ENCODE data around the gene PDXK.

The PDXK gene

DNA sequence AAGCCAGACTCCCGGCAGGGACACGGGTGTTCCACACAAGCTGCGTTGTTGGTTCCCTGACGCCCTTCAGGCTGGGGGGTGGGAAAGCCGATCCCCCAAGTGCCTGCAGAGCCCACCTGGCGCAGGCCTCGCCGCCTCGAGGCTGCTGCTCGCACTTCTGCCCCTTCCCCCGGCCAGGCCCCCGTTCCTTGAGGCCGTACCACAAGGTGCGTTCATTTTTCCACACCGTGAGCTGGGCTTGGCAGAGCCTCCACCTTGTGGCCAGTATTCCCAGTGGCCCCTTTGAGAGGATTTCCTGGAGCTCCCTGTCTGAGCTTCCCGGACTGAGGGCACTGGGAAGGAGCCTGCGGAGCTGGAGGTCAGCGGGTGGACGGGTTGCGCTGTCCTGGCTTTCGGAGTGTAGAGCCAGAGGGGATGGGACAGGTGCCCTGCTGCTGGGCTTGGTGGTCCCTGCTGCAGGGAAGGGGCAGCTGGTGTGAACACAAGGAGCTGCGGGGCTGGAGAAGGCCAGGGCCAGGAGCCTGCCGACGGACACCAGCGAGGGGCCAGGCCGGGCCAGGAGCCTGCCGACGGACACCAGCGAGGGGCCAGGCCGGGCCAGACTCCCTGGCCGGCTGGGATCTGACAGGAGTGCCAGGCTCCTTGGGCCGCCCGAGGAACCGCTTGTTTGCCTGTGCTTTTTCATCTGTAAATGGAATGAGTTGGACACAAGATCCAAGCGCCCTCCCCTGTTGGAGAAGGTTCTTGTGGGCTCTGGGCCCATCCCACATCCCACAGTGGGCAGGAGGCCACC is 18.4 kb downstream of the PDXK start:
- no peak overlapping the region for H3K4me3 ChIP-seq (ENCODE audit: low read length)
- DNase-seq (ENCODE audit: low read depth): no peak
- TF ChIP-seq, protein P1, sequence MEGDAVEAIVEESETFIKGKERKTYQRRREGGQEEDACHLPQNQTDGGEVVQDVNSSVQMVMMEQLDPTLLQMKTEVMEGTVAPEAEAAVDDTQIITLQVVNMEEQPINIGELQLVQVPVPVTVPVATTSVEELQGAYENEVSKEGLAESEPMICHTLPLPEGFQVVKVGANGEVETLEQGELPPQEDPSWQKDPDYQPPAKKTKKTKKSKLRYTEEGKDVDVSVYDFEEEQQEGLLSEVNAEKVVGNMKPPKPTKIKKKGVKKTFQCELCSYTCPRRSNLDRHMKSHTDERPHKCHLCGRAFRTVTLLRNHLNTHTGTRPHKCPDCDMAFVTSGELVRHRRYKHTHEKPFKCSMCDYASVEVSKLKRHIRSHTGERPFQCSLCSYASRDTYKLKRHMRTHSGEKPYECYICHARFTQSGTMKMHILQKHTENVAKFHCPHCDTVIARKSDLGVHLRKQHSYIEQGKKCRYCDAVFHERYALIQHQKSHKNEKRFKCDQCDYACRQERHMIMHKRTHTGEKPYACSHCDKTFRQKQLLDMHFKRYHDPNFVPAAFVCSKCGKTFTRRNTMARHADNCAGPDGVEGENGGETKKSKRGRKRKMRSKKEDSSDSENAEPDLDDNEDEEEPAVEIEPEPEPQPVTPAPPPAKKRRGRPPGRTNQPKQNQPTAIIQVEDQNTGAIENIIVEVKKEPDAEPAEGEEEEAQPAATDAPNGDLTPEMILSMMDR (IDR thresholded peaks at IDR 0.05; ENCODE audit: insufficient read depth, low read depth, low read length, missing control alignments): no peak

DNA sequence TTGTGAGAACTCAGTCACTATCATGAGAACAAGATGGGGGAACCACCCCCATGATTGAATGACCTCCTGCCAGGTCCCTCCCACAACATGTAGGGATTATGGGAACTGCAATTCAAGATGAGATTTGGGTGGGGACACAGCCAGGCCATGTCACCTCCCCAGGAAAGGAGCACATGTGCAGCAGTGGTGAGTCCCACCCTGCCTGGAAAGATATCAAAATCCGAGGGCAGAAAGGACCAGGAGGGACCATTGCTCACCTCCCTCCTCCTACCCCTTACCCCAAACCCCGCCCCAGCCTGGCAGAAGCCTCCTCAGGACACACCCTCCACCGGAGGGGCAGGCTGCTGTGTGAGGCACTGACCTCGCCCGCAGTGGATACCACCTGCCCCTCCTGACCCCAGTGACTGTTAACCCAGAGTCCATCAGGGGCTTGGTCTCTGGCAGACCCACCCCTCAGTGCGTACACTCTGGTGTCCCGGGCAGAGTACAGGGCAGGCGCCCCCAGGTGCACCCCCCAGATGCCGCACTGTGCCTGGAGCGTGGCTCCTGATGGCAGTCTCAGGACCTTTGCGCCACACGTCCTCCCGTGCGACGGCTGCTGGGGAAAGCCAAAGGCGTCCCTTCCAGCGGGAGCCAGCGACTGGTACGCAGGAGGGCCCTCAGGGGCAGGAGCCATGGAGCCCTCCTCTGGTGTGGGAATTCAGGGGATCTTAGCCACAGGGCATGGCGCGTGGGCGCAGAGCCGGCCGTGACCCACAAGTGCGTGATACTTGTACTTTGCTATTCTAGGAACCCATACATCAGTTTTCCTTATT is 20.9 kb downstream of the PDXK start:
- DNase-seq (ENCODE audit: low read depth): no peak
- H3K4me3 ChIP-seq (ENCODE audit: low read length): no peak overlapping the region
- TF ChIP-seq, protein P1 (IDR thresholded peaks at IDR 0.05; ENCODE audit: insufficient read depth, low read depth, low read length, missing control alignments): no peak

DNA sequence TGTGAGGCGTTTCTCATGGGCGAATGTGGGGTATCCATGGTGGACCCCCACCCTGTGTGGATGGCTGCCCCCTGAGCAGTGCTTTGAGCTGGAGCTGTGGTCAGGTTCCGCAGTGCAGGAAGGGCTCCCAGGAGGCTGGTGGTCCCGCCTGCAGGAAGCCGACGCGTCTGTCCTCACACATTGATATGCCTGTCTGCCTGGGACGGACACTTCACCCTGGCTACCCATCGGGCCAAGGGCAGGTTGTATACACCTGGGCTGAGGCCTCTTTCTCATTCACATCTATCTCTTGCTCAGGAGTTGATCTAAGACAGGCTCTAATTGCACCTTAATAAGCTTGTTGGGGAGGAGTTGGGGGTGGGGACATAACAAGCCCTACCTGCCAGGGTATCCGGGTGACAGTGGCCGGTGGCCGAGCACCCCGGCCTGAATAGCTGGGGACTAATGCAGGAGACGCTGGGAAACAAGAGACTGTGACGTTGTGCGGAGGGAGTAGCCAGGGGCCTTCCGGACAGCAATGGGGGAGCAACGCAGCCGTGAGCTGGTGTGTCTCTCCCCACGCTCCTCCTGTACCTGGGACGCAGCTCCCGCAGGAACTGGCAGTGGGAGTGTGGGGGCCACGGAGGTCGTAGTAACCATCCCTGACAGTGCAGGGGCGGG is 21.7 kb downstream of the PDXK start:
- TF ChIP-seq, protein P1 (IDR thresholded peaks at IDR 0.05; ENCODE audit: insufficient read depth, low read depth, low read length, missing control alignments): no peak
- no peak overlapping the region for H3K4me3 ChIP-seq (ENCODE audit: low read length)
- DNase-seq (ENCODE audit: low read depth): peak; percentile 78

DNA sequence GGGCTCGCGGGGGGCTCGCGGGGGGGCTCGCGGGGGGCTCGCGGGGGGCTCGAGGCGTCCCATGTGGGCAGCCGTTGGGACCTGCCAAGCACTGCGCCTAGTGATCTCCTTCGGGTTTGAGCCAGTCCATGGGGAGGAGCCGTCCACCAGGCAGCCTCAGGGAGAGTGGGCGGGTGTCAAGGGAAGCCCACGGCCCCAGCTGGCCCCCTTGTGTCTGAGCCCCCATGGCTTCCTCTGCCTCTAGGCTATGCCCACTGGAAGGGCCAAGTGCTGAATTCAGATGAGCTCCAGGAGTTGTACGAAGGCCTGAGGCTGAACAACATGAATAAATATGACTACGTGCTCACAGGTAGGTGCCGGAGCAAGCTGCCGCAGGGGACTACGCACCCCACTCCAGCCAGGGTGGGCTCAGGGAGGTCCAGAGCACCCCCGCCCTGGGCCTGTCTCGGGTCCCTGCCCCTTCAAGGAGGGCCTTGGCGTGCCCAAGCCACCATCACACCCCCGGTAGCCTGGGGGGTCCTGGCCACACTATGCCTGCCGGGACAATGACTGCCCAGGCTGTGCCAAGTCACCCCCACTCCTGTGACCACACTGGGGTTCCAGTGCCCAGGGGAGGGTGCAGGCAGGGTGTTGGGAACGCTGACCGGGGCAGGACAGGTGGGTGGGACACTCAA is 22.6 kb downstream of the PDXK start:
- H3K4me3 ChIP-seq (ENCODE audit: low read length): no peak overlapping the region
- TF ChIP-seq, protein P1 (IDR thresholded peaks at IDR 0.05; ENCODE audit: insufficient read depth, low read depth, low read length, missing control alignments): no peak
- DNase-seq (ENCODE audit: low read depth): no peak

DNA sequence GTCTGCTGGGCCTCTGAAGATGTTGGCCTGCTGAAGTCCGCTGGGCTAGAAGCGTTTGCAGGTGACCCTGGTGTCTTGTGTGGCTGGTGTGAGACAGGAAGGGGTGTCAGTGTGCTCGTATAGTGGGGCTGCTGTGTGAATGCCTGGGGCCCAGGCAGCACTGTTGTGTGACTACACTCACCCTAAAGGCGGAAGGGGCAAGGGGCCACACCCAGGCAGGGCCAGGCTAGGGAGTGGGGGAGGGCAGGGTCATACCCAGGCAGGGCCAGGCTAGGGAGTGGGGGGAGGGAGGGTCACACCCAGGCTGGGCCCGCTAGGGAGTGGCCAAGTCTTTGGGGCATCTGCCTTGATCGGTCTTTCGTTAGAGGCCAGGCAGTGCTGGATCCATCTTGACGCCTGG is 25.0 kb downstream of the PDXK start:
- TF ChIP-seq, protein P1 (IDR thresholded peaks at IDR 0.05; ENCODE audit: insufficient read depth, low read depth, low read length, missing control alignments): no peak
- no peak overlapping the region for H3K4me3 ChIP-seq (ENCODE audit: low read length)
- no peak for DNase-seq (ENCODE audit: low read depth)

DNA sequence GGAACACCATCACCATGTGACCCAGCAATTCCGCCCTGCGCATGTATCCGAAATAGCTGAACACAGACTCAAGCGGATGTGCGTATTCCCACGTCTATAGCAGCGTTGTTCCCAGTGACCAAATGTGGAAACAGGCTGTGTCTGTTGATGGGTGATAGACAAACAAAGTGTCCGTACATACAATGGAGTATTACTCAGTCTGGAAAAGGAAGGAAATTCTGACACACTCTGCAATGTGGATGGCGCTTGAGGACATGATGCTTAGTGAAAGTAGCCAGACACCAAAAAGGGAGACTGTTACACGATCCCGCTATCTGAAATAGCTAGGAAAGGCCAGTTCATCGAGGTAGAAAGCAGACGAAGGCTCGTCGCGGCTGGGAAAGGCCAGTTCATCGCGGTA is 25.8 kb downstream of the PDXK start:
- no peak for DNase-seq (ENCODE audit: low read depth)
- H3K4me3 ChIP-seq (ENCODE audit: low read length): no peak overlapping the region
- TF ChIP-seq, protein P1 (IDR thresholded peaks at IDR 0.05; ENCODE audit: insufficient read depth, low read depth, low read length, missing control alignments): no peak
